A549 (cell line): ENCODE results near the gene ARMS2. TPM values are rescaled to one million over a fixed set of nuclear protein-coding genes. Genes with fewer than 3 reads are reported as not detected.

ENCODE experiments used
- ATAC-seq, 2 experiments: fragments of 200-7000 bp in 1 of 2; fragments of >200 bp in 1 of 2; cut with Nextera tagmentation in 1 of 2; cut with Tn5 transposase in 1 of 2; 3 replicates each; pipeline versions ENCODE4 v1.8.0 to v1.9.1; 2018 to 2020; ENCODE audit warnings: mild to moderate bottlenecking in 1 of 2, moderate library complexity in 1 of 2
- CTCF ChIA-PET: fragments of 300-600 bp; sonication (Branson Sonifier 250); formaldehyde crosslinking; extraction: SDS; loops from one replicate; lab custom pipeline; 2021; ENCODE audit warnings: antibody characterized with exemption, inconsistent platforms; lab: Yijun Ruan, JAX
- POLR2A ChIA-PET: fragments of 350-600 bp; formaldehyde crosslinking; extraction: SDS; loops from one replicate; lab custom pipeline; 2021; ENCODE audit warnings: antibody characterized with exemption, inconsistent platforms; lab: Yijun Ruan, JAX
- DNase-seq, 2 experiments: peaks; one replicate each; pipeline versions ENCODE4 v3.0.0 to v3.0.0-alpha.2; 2011 to 2016; ENCODE audit warnings: low read depth in 1 of 2, low spot score in 1 of 2
- FAIRE-seq: peaks from 2 replicates; lab custom pipeline; 2011; peaks lifted over from hg19 to GRCh38; lab: Jason Lieb, UNC
- H3K27ac ChIP-seq, 2 experiments: fragments of >200 bp; sonication (Bioruptor Twin); formaldehyde crosslinking; 3 replicates each; pipeline ENCODE4 v1.5.1; 2016 to 2017
- H3K4me1 ChIP-seq: fragments of >200 bp; sonication (Bioruptor Twin); formaldehyde crosslinking; 3 replicates; pipeline ENCODE4 v1.6.1; 2016
- H3K4me2 ChIP-seq: fragments of >200 bp; sonication (Bioruptor Twin); formaldehyde crosslinking; 3 replicates; pipeline ENCODE4 v1.6.1; 2016
- H3K4me3 ChIP-seq: fragments of >200 bp; sonication (Bioruptor Twin); formaldehyde crosslinking; 3 replicates; pipeline ENCODE4 v1.5.1; 2016
- H3K9me3 ChIP-seq: fragments of >200 bp; sonication (Bioruptor Twin); formaldehyde crosslinking; 3 replicates; pipeline ENCODE4 v1.6.1; 2016
- CBX2 ChIP-seq: fragments of 200-600 bp; sonication (generic); IDR thresholded peaks from 2 replicates; pipeline ENCODE4 v1.6.1; 2016; ENCODE audit warnings: low read depth, mild to moderate bottlenecking, borderline replicate concordance
- CHD2 ChIP-seq: fragments of 150-350 bp; IDR thresholded peaks from 2 replicates; pipeline ENCODE4 v1.6.1; 2014; ENCODE audit warnings: low read length; ENCODE audit not compliant: partially characterized antibody
- CHD4 ChIP-seq: fragments of 200-600 bp; sonication (generic); IDR thresholded peaks from 2 replicates; pipeline ENCODE4 v1.6.1; 2016; ENCODE audit warnings: antibody characterized with exemption, mild to moderate bottlenecking, borderline replicate concordance
- E2F6 ChIP-seq: IDR thresholded peaks from 2 replicates; pipeline ENCODE4 v1.6.1; 2012; ENCODE audit warnings: low read depth, borderline replicate concordance
- EHF ChIP-seq: fragments of 250-450 bp; sonication (Bioruptor Pico); IDR thresholded peaks from 2 replicates; pipeline ENCODE4 v1.5.0; 2020; ENCODE audit warnings: mild to moderate bottlenecking
- EHMT2 ChIP-seq: fragments of 200-600 bp; sonication (generic); IDR thresholded peaks from 2 replicates; pipeline ENCODE4 v1.6.1; 2016; ENCODE audit warnings: antibody characterized with exemption, low read depth, mild to moderate bottlenecking, moderate library complexity
- FOSB ChIP-seq: fragments of 250-450 bp; sonication (Bioruptor Pico); IDR thresholded peaks from 2 replicates; pipeline ENCODE4 v1.5.0; 2020; ENCODE audit warnings: mild to moderate bottlenecking, moderate library complexity
- FOXS1 ChIP-seq: fragments of 250-450 bp; sonication (Bioruptor Pico); IDR thresholded peaks from 2 replicates; pipeline ENCODE4 v1.5.0; 2020; ENCODE audit warnings: mild to moderate bottlenecking, moderate library complexity
- GATA3 ChIP-seq: IDR thresholded peaks from 2 replicates; pipeline ENCODE4 v1.6.1; 2012; ENCODE audit warnings: borderline replicate concordance
- HDAC2 ChIP-seq: fragments of 200-600 bp; sonication (generic); IDR thresholded peaks from 2 replicates; pipeline ENCODE4 v1.6.1; 2016
- HMGXB4 ChIP-seq: fragments of 250-450 bp; sonication (Bioruptor Pico); IDR thresholded peaks from 2 replicates; pipeline ENCODE4 v1.5.0; 2021; ENCODE audit warnings: mild to moderate bottlenecking, moderate library complexity, borderline replicate concordance
- HOXA7 ChIP-seq: fragments of 250-450 bp; sonication (Bioruptor Pico); IDR thresholded peaks from 2 replicates; pipeline ENCODE4 v1.5.0; 2020; ENCODE audit warnings: mild to moderate bottlenecking, moderate library complexity
- JUN ChIP-seq, 2 experiments: fragments of >200 bp; sonication (Bioruptor Twin); formaldehyde crosslinking; IDR thresholded peaks; 2 replicates in 1 of 2; 3 replicates in 1 of 2; pipeline ENCODE4 v1.6.1; 2016 to 2017
- JUNB ChIP-seq: fragments of >200 bp; sonication (Bioruptor Twin); formaldehyde crosslinking; IDR thresholded peaks from 2 replicates; pipeline ENCODE4 v1.6.1; 2016
- KDM1A ChIP-seq: fragments of 200-600 bp; sonication (generic); IDR thresholded peaks from 2 replicates; pipeline ENCODE4 v1.6.1; 2016; ENCODE audit warnings: low read depth, mild to moderate bottlenecking
- KDM5A ChIP-seq: fragments of 200-600 bp; sonication (generic); IDR thresholded peaks from 2 replicates; pipeline ENCODE4 v1.6.1; 2016; ENCODE audit warnings: antibody characterized with exemption, mild to moderate bottlenecking
- MAFK ChIP-seq: fragments of 450-650 bp; IDR thresholded peaks from 2 replicates; pipeline ENCODE4 v1.6.1; 2014; ENCODE audit not compliant: partially characterized antibody
- MAX ChIP-seq: IDR thresholded peaks from 2 replicates; pipeline ENCODE4 v1.6.1; 2012
- MAZ ChIP-seq: fragments of 150-350 bp; IDR thresholded peaks from 2 replicates; pipeline ENCODE4 v1.6.1; 2014; ENCODE audit warnings: antibody characterized with exemption, low read depth, low read length, borderline replicate concordance
- MYC ChIP-seq: IDR thresholded peaks from 2 replicates; pipeline ENCODE4 v1.6.1; 2012; ENCODE audit warnings: mild to moderate bottlenecking, inconsistent platforms, low read length, improper control_type of control experiment, borderline replicate concordance
- NR3C1 ChIP-seq: fragments of >200 bp; sonication (Bioruptor Twin); formaldehyde crosslinking; IDR thresholded peaks from 3 replicates; pipeline ENCODE4 v1.6.1; 2017
- PBX3 ChIP-seq: IDR thresholded peaks from 2 replicates; pipeline ENCODE4 v1.6.1; 2012
- PHF8 ChIP-seq: fragments of 200-600 bp; sonication (generic); IDR thresholded peaks from 2 replicates; pipeline ENCODE4 v1.6.1; 2016; ENCODE audit warnings: low read depth, mild to moderate bottlenecking, antibody characterized with exemption, moderate library complexity, borderline replicate concordance
- POLR2A ChIP-seq: IDR thresholded peaks from 2 replicates; pipeline ENCODE4 v1.6.1; 2012; ENCODE audit warnings: mild to moderate bottlenecking, low read length
- RAD21 ChIP-seq, 2 experiments: fragments of >200 bp in 1 of 2; sonication (Bioruptor Twin) in 1 of 2; formaldehyde crosslinking in 1 of 2; IDR thresholded peaks in 1 of 2; conservative IDR thresholded peaks in 1 of 2; 2 replicates in 1 of 2; 3 replicates in 1 of 2; pipeline ENCODE4 v1.6.1; 2012 to 2018; ENCODE audit warnings: inconsistent platforms in 1 of 2
- RARB ChIP-seq: fragments of 250-450 bp; sonication (Bioruptor Pico); IDR thresholded peaks from 2 replicates; pipeline ENCODE4 v1.8.0; 2021; ENCODE audit warnings: mild to moderate bottlenecking, moderate library complexity
- RNF2 ChIP-seq: fragments of 200-600 bp; sonication (generic); IDR thresholded peaks from 2 replicates; pipeline ENCODE4 v1.6.1; 2016; ENCODE audit warnings: low read depth, mild to moderate bottlenecking, antibody characterized with exemption, moderate library complexity, borderline replicate concordance
- SMC3 ChIP-seq: fragments of >200 bp; sonication (Bioruptor Twin); formaldehyde crosslinking; IDR thresholded peaks from 3 replicates; pipeline ENCODE4 v1.6.1; 2018; ENCODE audit warnings: inconsistent platforms
- SREBF2 ChIP-seq: fragments of 450-650 bp; IDR thresholded peaks from 2 replicates; pipeline ENCODE4 v1.6.1; 2014; ENCODE audit warnings: mild to moderate bottlenecking, moderate library complexity
- TFCP2L1 ChIP-seq: fragments of 250-450 bp; sonication (Bioruptor Pico); IDR thresholded peaks from 2 replicates; pipeline ENCODE4 v1.5.0; 2021; ENCODE audit warnings: mild to moderate bottlenecking
- ZNF302 ChIP-seq: fragments of 250-450 bp; sonication (Bioruptor Pico); IDR thresholded peaks from 2 replicates; pipeline ENCODE4 v1.9.0; 2021; ENCODE audit warnings: inconsistent platforms, mild to moderate bottlenecking, moderate library complexity
- ZSCAN20 ChIP-seq: fragments of 250-450 bp; sonication (Bioruptor Pico); IDR thresholded peaks from 2 replicates; pipeline ENCODE4 v1.8.0; 2022; ENCODE audit warnings: mild to moderate bottlenecking, moderate library complexity
- WGBS: methylation state at CpG from one replicate; pipeline ENCODE4 v1.1.6; 2017; ENCODE audit errors: missing lambda C conversion rate; 5-methylcytosine and 5-hydroxymethylcytosine counted together
- polyA minus RNA-seq: library from RNA; depleted of rRNA, polyadenylated mRNA; stranded (reverse); fragments of >200 nt; gene quantifications from 2 replicates; pipeline ENCODE4 v1.2.3, GENCODE V29; 2011; rRNA and poly(A)+ RNA removed
- polyA plus RNA-seq, 4 experiments: library from polyadenylated mRNA; depleted of rRNA in 3 of 4; stranded (reverse); fragments of >200 nt; fragmentation: RNase III in 1 of 4; extraction: RNeasy Plus Mini Kit Qiagen cat#74134 plus additional on column Dnase treatment in 1 of 4; gene quantifications; 2 replicates in 3 of 4; 3 replicates in 1 of 4; pipeline ENCODE4 v1.2.3, GENCODE V29; 2011 to 2017

The ARMS2 gene
- polyA plus RNA-seq (2011; rRNA removed) (not detected in 2 replicates), polyA plus RNA-seq (2017; fragmentation: RNase III; extraction: RNeasy Plus Mini Kit Qiagen cat#74134 plus additional on column Dnase treatment) (not detected in 3 replicates), polyA minus RNA-seq (not detected in 2 replicates)
- polyA plus RNA-seq (2012; cell fraction: cytosol; rRNA removed) = 0.05 TPM in 1 of 2 replicates, not detected in the other
- not detected in 2 replicates for polyA plus RNA-seq (2012; cell fraction: nucleus; rRNA removed)

GRCh38 chr10:122454603-122455080, at the start of gene ARMS2:
Gene ARMS2, plus strand, starts transcription at chr10:122454653. Its CDS starts 75 bp downstream, at chr10:122454728.
- CTCF ChIA-PET = interaction anchor here (0.6 to 2.2 kb wide), 5 partner anchors 14 to 187 kb away, joined by 3 to 10 read pairs (median 4); no protein-coding TSS in a partner anchor
- Histone ChIP-seq H3K27ac (no peak within 1 kb of the TSS), H3K4me2 (no peak within 1 kb of the TSS), H3K4me1 (peaks cover 7% of the 10 kb centered on the region), H3K9me3 (no peaks in the 10 kb centered on the region), H3K4me3 (no peak within 1 kb of the TSS)
- FAIRE-seq = no peak
- 73% methylated on average over 7 of the region's 7 CpGs for WGBS
- DNase-seq = no peak
- POLR2A ChIA-PET = no interaction called here
- TF ChIP-seq CHD2 = no peak
- no peak for TF ChIP-seq FOSB
- TF ChIP-seq CBX2 = no peak
- no peak for TF ChIP-seq RAD21 (conservative IDR thresholded peaks at IDR 0.05 in 1 of 2, IDR thresholded peaks at IDR 0.05 in 1 of 2)
- no peak for TF ChIP-seq RNF2
- no peak for TF ChIP-seq POLR2A
- TF ChIP-seq SMC3 = no peak
- TF ChIP-seq JUN (IDR thresholded peaks at IDR 0.05) = no peak
- TF ChIP-seq NR3C1 = no peak
- no peak for TF ChIP-seq TFCP2L1
- TF ChIP-seq HOXA7 (CRISPR knock-in tag) = no peak
- TF ChIP-seq MAX = no peak
- no peak for TF ChIP-seq FOXS1 (CRISPR knock-in tag)
- no peak for TF ChIP-seq ZNF302 (CRISPR knock-in tag)
- no peak for TF ChIP-seq CHD4
- TF ChIP-seq MYC = no peak
- no peak for TF ChIP-seq EHMT2
- no peak for TF ChIP-seq KDM1A
- TF ChIP-seq MAZ = no peak
- TF ChIP-seq RARB (CRISPR knock-in tag) = no peak
- ATAC-seq = no peak; a peak in 1 of 6 replicates

GRCh38 chr10:122407375-122408125, 46.9 kb upstream of the ARMS2 start:
- Histone ChIP-seq H3K4me3 (no peak overlapping the region), H3K27ac (no peak overlapping the region), H3K4me2 (no peak overlapping the region), H3K4me1 (no peaks in the 10 kb centered on the region), H3K9me3 (no peaks in the 10 kb centered on the region)
- ChIA-PET CTCF (interaction anchor here (1.4 to 1.8 kb wide), 3 partner anchors 12 to 158 kb away, joined by 3 to 6 read pairs (median 4); no protein-coding TSS in a partner anchor), POLR2A (no interaction called here)
- 70% methylated on average over 8 of the region's 8 CpGs for WGBS
- TF ChIP-seq RAD21 (conservative IDR thresholded peaks at IDR 0.05 in 1 of 2, IDR thresholded peaks at IDR 0.05 in 1 of 2) (no peak), HDAC2 (no peak), SREBF2 (no peak), EHF (no peak), ZSCAN20 (CRISPR knock-in tag) (no peak), MAFK (no peak), PHF8 (no peak), EHMT2 (no peak), E2F6 (no peak), KDM5A (no peak), ZNF302 (CRISPR knock-in tag) (no peak), HMGXB4 (CRISPR knock-in tag) (no peak), PBX3 (no peak), MAZ (no peak), MAX (no peak), JUNB (no peak), GATA3 (no peak)
- no peak for FAIRE-seq
- ATAC-seq = no peak
- no peak for DNase-seq
